Rectal smooth muscle tissue (tissue), 1 donor: ENCODE measurements around the gene VPS18.

Source experiments
- H3K27ac ChIP-seq: one replicate; pipeline ENCODE4 v1.7.0; 2013; ENCODE audit warnings: low read depth, low read length, inconsistent platforms
- H3K27me3 ChIP-seq: one replicate; pipeline ENCODE4 v1.7.0; 2013; ENCODE audit warnings: low read length; ENCODE audit not compliant: control insufficient read depth, insufficient read depth
- H3K36me3 ChIP-seq: one replicate; pipeline ENCODE4 v1.7.0; 2013; ENCODE audit warnings: low read length; ENCODE audit not compliant: control insufficient read depth, insufficient read depth
- H3K4me1 ChIP-seq: one replicate; pipeline ENCODE4 v1.7.0; 2013; ENCODE audit warnings: low read length; ENCODE audit not compliant: control insufficient read depth, insufficient read depth
- H3K4me3 ChIP-seq: one replicate; pipeline ENCODE4 v1.7.0; 2013; ENCODE audit warnings: low read length
- H3K9ac ChIP-seq: one replicate; pipeline ENCODE4 v1.7.0; 2013; ENCODE audit warnings: low read length

The VPS18 gene

GRCh38 chr15:40918799-40919392 is 24.6 kb downstream of the VPS18 start:
- Histone ChIP-seq H3K4me3 (no peak overlapping the region), H3K9ac (no peak overlapping the region), H3K27me3 (no peaks in the 10 kb centered on the region), H3K27ac (no peak overlapping the region), H3K36me3 (no peaks in the 10 kb centered on the region), H3K4me1 (no peaks in the 10 kb centered on the region)

- Histone ChIP-seq H3K27me3 (peaks cover 9% of the 10 kb centered on the region), H3K36me3 (no peaks in the 10 kb centered on the region), H3K27ac (no peak overlapping the region), H3K4me3 (no peak overlapping the region), H3K4me1 (no peaks in the 10 kb centered on the region), H3K9ac (no peak overlapping the region)
Measured at GRCh38 chr15:40921949-40922607, 27.8 kb downstream of the VPS18 start.

- H3K4me1 ChIP-seq: no peaks in the 10 kb centered on the region
- H3K27me3 ChIP-seq: peaks cover 14% of the 10 kb centered on the region
- no peak overlapping the region for H3K4me3 ChIP-seq
- H3K9ac ChIP-seq: no peak overlapping the region
- H3K36me3 ChIP-seq: no peaks in the 10 kb centered on the region
- H3K27ac ChIP-seq: no peak overlapping the region
Measured at GRCh38 chr15:40922608-40923005, 28.4 kb downstream of the VPS18 start.

GRCh38 chr15:40923551-40923950 is 29.3 kb downstream of the VPS18 start:
- no peak overlapping the region for H3K27ac ChIP-seq
- H3K36me3 ChIP-seq: no peaks in the 10 kb centered on the region
- no peak overlapping the region for H3K9ac ChIP-seq
- peaks cover 15% of the 10 kb centered on the region for H3K27me3 ChIP-seq
- peaks cover 1% of the 10 kb centered on the region for H3K4me1 ChIP-seq
- H3K4me3 ChIP-seq: no peak overlapping the region

GRCh38 chr15:40925495-40925862 is 31.2 kb downstream of the VPS18 start:
- H3K36me3 ChIP-seq: no peaks in the 10 kb centered on the region
- H3K27me3 ChIP-seq: peaks cover 22% of the 10 kb centered on the region
- H3K4me3 ChIP-seq: no peak overlapping the region
- no peak overlapping the region for H3K9ac ChIP-seq
- H3K4me1 ChIP-seq: peaks cover 6% of the 10 kb centered on the region
- H3K27ac ChIP-seq: no peak overlapping the region

GRCh38 chr15:40925863-40926658 is 31.8 kb downstream of the VPS18 start:
- H3K27me3 ChIP-seq: peaks cover 22% of the 10 kb centered on the region
- H3K4me3 ChIP-seq: peak overlapping the region; percentile 44
- H3K36me3 ChIP-seq: no peaks in the 10 kb centered on the region
- peaks cover 6% of the 10 kb centered on the region for H3K4me1 ChIP-seq
- H3K27ac ChIP-seq: no peak overlapping the region
- no peak overlapping the region for H3K9ac ChIP-seq

- Histone ChIP-seq H3K36me3 (no peaks in the 10 kb centered on the region), H3K4me1 (peaks cover 6% of the 10 kb centered on the region), H3K9ac (no peak overlapping the region), H3K27me3 (peaks cover 29% of the 10 kb centered on the region), H3K4me3 (peak overlapping the region; percentile 44), H3K27ac (no peak overlapping the region)
Measured at GRCh38 chr15:40926659-40927494, 32.6 kb downstream of the VPS18 start.

GRCh38 chr15:40927495-40927872 is 33.2 kb downstream of the VPS18 start:
- H3K4me3 ChIP-seq: no peak overlapping the region
- H3K4me1 ChIP-seq: peaks cover 6% of the 10 kb centered on the region
- no peaks in the 10 kb centered on the region for H3K36me3 ChIP-seq
- peaks cover 29% of the 10 kb centered on the region for H3K27me3 ChIP-seq
- H3K27ac ChIP-seq: no peak overlapping the region
- H3K9ac ChIP-seq: no peak overlapping the region

- no peak overlapping the region for H3K9ac ChIP-seq
- H3K36me3 ChIP-seq: no peaks in the 10 kb centered on the region
- H3K27ac ChIP-seq: no peak overlapping the region
- peaks cover 29% of the 10 kb centered on the region for H3K27me3 ChIP-seq
- peak overlapping the region; percentile 79 for H3K4me3 ChIP-seq
- H3K4me1 ChIP-seq: peaks cover 6% of the 10 kb centered on the region
Measured at GRCh38 chr15:40927873-40928806, 33.9 kb downstream of the VPS18 start.

- Histone ChIP-seq H3K4me3 (peak within 1 kb of the TSS; percentile 79), H3K36me3 (no peaks in the 10 kb centered on the region), H3K9ac (no peak within 1 kb of the TSS), H3K27ac (no peak within 1 kb of the TSS), H3K27me3 (peaks cover 29% of the 10 kb centered on the region), H3K4me1 (peaks cover 6% of the 10 kb centered on the region)
Measured at GRCh38 chr15:40928821-40929659, 34.8 kb downstream of the VPS18 start, which contains the start of gene DLL4. Gene DLL4 (plus strand): TSS chr15:40929340. CDS start chr15:40929669, 329 bp downstream.
